GM18511 (cell line): ENCODE measurements around the gene ATP5IF1.

Experiments used
- ATAC-seq: cut with Tn5 transposase; IDR thresholded peaks from one replicate; pipeline ENCODE4 v1.9.1; 2021; ENCODE audit warnings: mild to moderate bottlenecking, moderate library complexity; ENCODE audit not compliant: unreplicated experiment

Gene ATP5IF1

DNA sequence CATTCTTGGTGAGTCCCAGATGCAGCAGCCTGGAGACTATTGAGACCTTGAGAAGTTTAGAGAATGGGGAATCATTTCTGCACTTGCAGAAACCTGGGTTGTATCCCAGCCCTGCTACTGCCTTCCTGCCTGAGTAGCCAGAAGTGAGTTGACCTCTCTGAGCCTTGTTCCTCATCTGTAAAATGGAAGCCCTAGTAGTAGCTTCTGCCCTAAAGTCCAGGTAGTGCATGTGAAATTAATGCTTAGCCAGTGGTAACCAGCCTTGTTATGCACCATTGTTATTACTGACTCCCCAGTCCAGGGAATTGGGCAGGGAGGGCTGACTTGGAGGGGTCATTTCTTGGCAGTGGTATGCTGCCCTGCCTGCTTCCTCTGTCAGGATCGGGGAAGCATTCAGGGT lies 29.0 kb downstream of the ATP5IF1 start:
- ATAC-seq, result no peak

DNA sequence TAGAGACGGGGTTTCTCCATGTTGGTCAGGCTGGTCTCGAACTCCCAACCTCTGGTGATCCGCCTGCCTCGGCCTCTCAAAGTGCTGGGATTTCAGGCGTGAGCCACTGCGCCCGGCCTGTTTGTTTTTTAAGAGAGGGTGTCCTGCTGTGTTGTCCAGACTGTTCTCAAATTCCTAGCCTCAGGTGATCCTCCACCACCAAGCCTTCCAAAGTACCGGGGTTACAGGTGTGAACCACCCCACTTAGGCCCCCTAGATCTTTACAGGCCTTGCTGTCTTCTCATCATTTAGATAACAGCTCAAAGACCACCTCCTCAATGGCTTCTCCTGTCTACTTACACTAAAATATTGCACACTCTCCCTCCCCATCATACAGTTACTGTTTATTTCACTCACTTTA lies 29.7 kb downstream of the ATP5IF1 start:
- no peak for ATAC-seq

DNA sequence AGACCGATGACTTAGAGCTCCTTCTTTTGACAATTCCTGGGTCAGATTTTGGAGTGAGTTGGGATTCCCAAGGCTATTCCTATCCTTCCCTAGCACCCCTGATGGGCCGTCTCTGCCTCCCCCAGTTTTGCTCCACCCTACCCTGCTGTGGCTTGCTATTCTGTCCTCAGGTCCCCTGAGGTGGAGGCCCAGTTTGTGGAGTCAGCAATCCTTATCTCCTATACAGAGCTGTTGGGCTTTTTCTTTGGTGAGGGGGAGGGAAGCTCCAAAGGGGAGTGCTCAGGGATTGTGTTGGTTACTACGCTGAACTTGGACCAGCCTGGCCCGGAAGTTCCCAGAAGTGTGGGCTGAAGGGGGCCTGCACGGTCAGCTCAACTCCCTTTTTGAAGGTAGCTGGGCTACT lies 31.0 kb downstream of the ATP5IF1 start:
- no peak for ATAC-seq

DNA sequence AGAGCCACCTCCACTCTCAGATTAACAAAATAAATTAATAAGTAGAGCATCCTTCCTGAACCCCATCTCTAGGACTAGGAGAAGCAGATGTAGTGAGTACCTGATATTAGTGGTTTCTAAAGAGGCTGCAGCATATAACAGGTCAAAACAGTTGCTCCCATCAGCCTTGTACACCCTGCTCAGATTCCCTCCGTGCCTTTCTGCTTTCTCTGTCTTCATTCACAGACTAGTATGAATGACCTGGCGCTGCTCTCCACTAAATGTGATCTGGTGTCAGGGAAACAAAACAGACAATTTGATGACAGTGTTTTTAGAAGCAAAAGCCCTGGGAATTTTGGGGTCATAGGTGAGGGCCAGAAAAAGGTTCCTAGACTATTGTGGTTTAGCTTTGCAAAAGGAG lies 31.7 kb downstream of the ATP5IF1 start:
- no peak for ATAC-seq

DNA sequence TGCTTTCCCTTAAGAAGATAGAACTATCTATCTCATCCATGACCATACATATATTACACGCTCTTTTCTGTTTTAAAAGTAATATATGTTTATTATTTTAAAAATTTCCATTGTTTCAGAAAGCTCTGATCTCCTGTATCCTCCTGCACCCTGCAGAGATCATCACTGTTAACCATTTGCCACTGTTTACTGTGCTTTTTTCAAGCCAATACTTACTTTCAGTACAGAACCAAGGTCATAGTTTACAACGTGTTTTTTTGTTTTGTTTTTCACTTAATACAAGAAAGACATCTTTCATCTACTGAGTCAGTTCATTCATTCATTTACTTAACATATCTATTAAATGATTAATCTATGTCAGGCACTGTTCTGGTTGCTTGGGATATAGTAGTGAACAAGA lies 33.6 kb downstream of the ATP5IF1 start:
- ATAC-seq, result no peak

DNA sequence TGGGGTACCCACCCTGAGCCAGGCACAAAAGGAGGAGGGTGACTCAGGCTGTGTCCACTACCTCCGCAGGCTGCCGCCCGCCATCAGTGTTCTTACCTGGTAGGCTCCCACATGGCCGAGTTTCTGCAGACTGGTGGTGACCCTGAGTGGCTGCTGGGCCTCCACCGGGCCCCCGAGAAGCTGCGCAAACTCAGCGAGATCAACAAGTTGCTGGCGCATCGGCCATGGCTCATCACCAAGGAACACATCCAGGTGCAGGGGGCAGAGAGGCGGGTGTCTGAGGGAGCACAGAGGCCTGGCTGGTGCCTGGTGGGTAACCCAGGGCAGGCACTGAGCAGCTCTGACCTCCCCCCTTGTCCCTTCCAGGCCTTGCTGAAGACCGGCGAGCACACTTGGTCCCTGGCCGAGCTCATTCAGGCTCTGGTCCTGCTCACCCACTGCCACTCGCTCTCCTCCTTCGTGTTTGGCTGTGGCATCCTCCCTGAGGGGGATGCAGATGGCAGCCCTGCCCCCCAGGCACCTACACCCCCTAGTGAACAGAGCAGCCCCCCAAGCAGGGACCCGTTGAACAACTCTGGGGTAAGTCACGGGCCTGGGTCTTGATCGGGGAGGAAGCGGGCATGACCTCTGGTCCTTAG lies 36.4 kb downstream of the ATP5IF1 start:
- no peak for ATAC-seq

DNA sequence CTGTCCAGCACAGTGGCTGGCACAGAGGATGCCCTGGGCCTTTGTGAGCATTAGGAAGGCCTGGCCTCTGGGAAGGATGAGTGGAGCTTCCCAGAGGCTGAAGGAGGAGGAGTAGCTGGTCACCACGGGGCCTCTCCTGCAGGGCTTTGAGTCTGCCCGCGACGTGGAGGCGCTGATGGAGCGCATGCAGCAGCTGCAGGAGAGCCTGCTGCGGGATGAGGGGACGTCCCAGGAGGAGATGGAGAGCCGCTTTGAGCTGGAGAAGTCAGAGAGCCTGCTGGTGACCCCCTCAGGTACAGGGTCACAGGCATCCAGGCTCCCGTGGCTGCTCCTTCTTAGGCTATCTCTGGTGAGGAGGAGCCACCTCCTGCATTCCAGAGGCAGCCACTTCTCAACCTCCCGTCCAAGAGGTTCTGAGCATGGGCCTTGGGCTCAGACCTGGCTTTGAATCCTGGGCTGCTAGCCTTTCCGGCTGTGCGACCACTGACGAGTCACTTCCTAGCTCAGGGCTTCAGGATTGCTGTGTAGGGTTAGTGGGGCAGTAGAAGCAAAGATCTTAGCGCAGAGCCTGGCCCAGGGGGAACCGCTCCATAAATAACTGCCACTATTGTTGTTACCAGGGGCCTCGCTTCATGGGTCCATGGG lies 37.4 kb downstream of the ATP5IF1 start:
- no peak for ATAC-seq

DNA sequence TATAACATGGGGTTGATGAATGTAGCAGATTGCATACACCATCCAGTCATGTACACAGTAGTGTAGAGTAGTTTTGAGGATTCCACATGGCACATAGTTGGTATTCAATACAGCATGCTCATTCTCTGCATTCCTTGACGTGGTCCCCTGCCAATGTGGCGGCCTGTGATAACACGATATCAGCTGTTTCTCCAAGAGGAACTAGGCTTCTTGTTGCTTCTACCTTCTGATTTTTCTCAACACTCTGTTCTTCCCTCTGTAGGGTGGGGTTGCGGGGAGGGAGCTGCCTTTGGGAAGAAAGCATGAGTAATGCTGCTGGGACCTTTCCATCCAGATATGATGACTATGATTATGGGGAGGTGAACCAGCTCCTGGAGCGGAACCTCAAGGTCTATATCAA lies 42.8 kb downstream of the ATP5IF1 start:
- ATAC-seq, result no peak

DNA sequence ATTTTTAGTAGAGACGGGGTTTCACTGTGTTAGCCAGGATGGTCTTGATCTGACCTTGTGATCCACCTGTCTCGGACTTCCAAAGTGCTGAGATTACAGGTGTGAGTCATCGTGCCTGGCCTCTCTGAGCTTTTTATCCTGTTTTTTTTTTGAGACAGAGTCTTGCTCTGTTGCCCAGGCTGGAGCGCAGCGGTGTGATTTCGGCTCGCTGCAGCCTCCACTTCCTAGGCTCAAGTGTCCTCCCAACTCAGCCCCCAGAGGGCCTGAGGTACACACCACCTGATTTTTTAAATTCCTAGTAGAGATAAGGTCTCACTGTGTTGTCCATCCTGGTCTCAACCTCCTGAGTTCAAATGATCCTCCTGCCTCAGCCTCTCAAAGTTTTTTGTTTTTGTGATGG lies 43.8 kb downstream of the ATP5IF1 start:
- no peak for ATAC-seq

DNA sequence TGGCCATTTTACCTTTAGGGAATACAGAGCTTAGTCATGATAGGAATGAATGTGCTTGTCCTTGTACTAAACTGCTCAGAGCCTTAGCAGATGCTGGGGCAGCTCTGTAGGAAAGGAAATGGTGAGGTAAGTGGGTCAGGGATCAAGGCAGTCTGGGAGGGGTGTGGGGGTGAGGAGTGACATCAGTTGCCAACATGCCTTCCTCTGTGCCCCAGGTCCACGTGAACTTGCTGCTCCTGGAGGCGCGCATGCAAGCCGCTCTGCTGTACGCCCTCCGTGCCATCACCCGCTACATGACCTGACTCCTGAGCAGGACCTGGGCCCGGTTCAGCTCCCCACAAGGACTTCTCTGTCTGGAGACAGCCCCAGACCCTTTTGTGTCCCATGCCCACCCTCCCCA lies 44.6 kb downstream of the ATP5IF1 start:
- no peak for ATAC-seq

DNA sequence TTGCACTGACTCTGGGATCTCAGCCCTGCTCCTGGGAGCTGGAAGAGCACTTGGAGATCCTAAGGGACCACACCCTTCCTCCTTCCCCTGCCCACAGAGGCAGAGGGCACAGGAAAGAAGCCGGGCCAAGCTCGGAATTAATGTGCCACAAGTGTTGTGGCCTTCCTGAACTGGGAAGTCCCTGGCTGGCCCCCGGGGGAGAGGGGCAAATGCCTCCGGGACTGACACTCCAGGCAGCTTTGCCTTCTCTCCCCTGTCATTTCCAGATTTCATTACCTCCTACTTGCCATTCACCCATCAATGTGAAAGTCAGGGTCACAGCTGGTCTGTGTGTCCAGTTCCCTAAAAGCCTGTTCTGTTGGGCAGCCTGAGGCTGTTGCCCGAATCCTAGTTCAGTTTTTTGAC lies 45.1 kb downstream of the ATP5IF1 start:
- ATAC-seq, result no peak

DNA sequence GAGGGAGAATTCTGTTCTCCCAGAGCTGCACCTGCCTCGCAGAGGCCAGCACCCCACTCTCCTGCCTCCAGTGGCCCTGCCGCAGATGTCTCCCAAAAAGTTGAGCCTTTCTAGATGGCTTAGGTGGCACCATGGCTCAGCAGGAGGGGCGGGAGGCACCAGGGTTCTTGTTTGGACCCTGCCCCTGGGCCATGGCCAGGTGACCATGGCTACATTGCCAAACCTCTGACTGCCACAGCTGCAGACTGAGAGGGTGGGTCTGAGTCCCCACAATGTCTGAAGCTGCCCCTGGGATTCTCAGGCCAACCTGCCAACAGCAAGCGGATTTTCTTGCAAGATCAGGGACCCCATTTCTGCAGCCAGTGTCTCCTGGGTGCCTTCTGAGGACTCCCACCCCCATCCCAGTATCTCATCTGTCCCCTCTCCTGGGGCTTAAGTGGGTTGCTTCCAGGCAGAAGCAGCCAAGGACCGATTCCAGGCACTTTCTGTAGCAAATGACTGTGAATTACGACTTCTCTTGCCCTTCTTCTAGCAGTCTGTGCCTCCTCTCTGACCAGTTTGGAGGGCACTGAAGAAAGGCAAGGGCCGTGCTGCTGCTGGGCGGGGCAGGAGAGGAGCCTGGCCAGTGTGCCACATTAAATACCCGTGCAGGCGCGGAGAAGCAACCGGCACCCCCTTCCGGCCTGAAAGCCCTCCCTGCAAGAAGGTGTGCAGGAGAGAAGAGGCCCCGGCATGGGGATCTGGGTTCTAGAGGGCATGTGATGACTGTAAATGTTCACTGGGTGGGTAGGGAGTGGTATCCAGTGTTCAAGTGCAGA lies 45.9 kb downstream of the ATP5IF1 start:
- ATAC-seq, result no peak

DNA sequence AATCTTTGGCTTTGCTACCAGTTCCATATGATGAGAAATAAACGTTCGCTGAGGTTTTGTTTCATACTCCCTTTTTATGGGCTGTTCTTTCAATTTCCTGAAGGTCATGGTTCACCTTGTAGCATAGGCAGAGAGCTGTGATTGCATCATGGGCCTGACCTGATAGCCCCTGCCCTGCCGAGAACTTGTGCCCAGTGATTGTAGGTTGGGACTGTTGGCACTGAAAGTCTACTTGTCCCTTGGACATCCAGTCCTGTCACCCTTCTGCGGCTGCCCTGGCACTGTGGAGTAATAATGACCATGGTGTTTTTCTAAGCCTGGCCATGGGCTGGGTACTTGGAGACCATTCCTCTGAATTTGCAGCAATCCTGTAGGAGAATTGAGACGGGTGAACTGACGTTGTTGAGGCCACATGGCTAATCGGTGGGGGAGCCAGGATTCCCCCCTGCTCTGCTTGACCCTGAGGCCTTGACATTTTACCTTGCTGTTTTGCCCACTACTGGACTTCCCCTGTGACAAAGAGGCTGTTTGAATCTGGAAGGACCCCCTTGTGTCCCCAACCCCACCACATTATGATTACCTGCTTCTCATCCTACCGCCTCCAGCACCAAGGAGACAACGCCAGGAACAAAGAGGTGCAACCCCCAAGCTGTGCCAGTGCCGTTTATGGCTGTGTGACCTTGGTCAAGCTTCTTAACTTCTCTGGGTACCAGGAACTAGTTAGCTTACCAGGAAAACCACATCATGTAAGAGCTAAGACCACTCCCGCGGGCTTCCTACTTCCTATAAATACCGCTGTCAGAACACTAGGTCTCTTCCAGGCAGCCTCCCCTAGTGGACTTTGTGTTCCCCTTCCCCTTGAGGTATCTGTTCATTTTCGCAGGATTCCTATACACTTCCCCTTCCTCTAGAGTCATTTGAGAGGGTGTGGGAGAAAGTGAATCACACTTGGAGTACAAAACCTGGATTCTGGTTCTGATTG lies 46.8 kb downstream of the ATP5IF1 start:
- no peak for ATAC-seq

DNA sequence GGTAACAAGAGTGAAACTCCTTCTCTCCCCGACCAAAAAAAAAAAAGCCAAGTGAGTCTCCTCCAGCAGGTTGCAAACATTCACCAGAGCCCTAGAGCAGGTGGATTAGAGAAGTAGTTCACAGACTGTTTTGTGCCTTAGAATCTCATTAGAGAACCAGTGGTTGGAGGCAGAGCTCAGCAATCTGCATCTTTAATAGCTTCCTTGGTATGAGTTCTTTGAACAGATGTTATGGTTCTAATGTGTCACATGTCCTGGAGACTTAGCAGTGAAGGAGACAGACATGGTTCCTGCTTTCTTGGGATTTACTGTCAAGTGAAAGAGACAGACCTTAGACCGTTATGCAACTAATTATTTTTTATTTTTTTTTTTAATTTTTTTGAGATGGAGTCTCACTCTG lies 50.2 kb downstream of the ATP5IF1 start:
- ATAC-seq, result no peak
